HAP-1 (cell line): ENCODE data around the gene SCNN1G.
"Not testable (repeated sequence)": the region's sequence is repeated elsewhere in the genome, so short reads cannot be mapped to it uniquely, and the experiment has no call there.

Experiments used
- DNase-seq, 2 experiments: peaks; one replicate each; pipeline ENCODE4 v3.0.0-alpha.2; 2016 to 2020; ENCODE audit warnings: low spot score in 2 of 2
- H3K27me3 ChIP-seq: fragments of 250-450 bp; sonication (Bioruptor Pico); 2 replicates; pipeline ENCODE4 v1.5.1; 2020; ENCODE audit warnings: low read depth, mild to moderate bottlenecking, moderate library complexity
- H3K36me3 ChIP-seq: fragments of 250-450 bp; sonication (Bioruptor Pico); replicated peaks from 2 replicates; pipeline ENCODE4 v1.5.1; 2020; ENCODE audit warnings: mild to moderate bottlenecking
- H3K4me1 ChIP-seq: fragments of 250-450 bp; sonication (Bioruptor Pico); 2 replicates; pipeline ENCODE4 v1.5.1; 2020; ENCODE audit warnings: mild to moderate bottlenecking
- H3K4me3 ChIP-seq: fragments of 250-450 bp; sonication (Bioruptor Pico); 2 replicates; pipeline ENCODE4 v1.5.1; 2020; ENCODE audit warnings: mild to moderate bottlenecking, moderate library complexity
- H3K9me3 ChIP-seq: fragments of 250-450 bp; sonication (Bioruptor Pico); 2 replicates; pipeline ENCODE4 v1.5.1; 2020; ENCODE audit warnings: mild to moderate bottlenecking, moderate library complexity
- in situ Hi-C: fragments of 300-500 bp; cut with MboI; formaldehyde crosslinking; loops from 3 replicates; pipeline ENCODE4 v1.14.3; 2020; ENCODE audit warnings: low sequenced_read_pairs, inconsistent platforms, mixed read lengths

The SCNN1G gene

DNA sequence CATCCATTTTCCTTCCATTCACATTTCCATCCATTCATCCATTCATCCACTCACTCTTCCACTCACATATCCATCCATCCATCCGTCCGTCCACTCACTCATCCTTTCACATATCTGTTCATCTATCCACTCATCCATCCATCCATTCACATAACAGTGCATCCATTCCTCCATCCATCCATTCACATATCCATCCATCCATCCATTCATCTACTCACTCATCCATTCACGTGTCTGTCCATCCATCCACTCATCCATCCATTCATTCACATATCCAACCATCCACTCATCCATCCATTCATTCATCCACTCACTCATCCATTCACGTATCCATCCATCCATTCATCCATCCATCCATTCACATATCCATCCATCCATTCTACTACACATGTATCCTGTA is 42.6 kb downstream of the SCNN1G start:
- Histone ChIP-seq H3K9me3 (no peaks in the 10 kb centered on the region), H3K4me3 (no peak overlapping the region), H3K36me3 (no peaks in the 10 kb centered on the region), H3K27me3 (no peaks in the 10 kb centered on the region), H3K4me1 (no peaks in the 10 kb centered on the region)
- in situ Hi-C loops = no loop called here
- no peak for DNase-seq

GRCh38 chr16:23225634-23226033 is 43.1 kb downstream of the SCNN1G start:
- no peaks in the 10 kb centered on the region for H3K9me3 ChIP-seq
- H3K27me3 ChIP-seq = 0 out of 2 replicates have a peak, but pooled peaks cover 1% of the 10 kb centered on the region
- no peak for DNase-seq
- in situ Hi-C loops = no loop called here
- no peaks in the 10 kb centered on the region for H3K4me1 ChIP-seq
- no peak overlapping the region for H3K4me3 ChIP-seq
- no peaks in the 10 kb centered on the region for H3K36me3 ChIP-seq

- in situ Hi-C loops = no loop called here
- H3K4me3 ChIP-seq = no peak overlapping the region
- 0 out of 2 replicates have a peak, but pooled peaks cover 4% of the 10 kb centered on the region for H3K27me3 ChIP-seq
- no peaks in the 10 kb centered on the region for H3K4me1 ChIP-seq
- no peak for DNase-seq
- H3K9me3 ChIP-seq = no peaks in the 10 kb centered on the region
- H3K36me3 ChIP-seq = no peaks in the 10 kb centered on the region
These were observed 45.0 kb downstream of the SCNN1G start for GRCh38 chr16:23227529-23227928.

DNA sequence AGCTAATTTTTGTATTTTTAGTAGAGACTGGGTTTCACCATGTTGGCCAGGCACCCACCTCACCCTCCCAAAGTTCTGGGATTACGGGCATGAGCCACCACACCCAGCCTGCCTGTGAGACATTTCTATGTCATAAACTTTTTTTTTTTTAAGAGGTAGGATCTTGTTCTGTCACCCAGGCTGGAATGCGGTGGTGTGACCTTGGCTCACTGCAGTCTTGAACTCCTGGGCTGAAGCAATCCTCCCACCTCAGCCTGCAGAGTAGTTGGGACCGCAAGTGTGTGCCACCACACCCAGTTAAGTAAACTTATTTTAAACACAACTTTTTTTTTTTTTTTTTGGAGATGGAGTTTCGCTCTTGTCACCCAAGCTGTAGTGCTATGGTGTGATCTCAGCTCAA is 47.2 kb downstream of the SCNN1G start:
- no peak for DNase-seq
- H3K4me3 ChIP-seq = no peak overlapping the region
- H3K27me3 ChIP-seq = 0 out of 2 replicates have a peak, but pooled peaks cover 4% of the 10 kb centered on the region
- H3K9me3 ChIP-seq = no peaks in the 10 kb centered on the region
- H3K36me3 ChIP-seq = no peaks in the 10 kb centered on the region
- no peaks in the 10 kb centered on the region for H3K4me1 ChIP-seq
- in situ Hi-C loops = no loop called here

- Histone ChIP-seq H3K36me3 (no peaks in the 10 kb centered on the region), H3K4me3 (no peak overlapping the region), H3K4me1 (no peaks in the 10 kb centered on the region), H3K27me3 (0 out of 2 replicates have a peak, but pooled peaks cover 4% of the 10 kb centered on the region), H3K9me3 (no peaks in the 10 kb centered on the region)
- peak in 1 of 2 experiments; percentile 10 for DNase-seq
- in situ Hi-C loops = no loop called here
These were observed 50.3 kb downstream of the SCNN1G start for GRCh38 chr16:23232806-23233205.

DNA sequence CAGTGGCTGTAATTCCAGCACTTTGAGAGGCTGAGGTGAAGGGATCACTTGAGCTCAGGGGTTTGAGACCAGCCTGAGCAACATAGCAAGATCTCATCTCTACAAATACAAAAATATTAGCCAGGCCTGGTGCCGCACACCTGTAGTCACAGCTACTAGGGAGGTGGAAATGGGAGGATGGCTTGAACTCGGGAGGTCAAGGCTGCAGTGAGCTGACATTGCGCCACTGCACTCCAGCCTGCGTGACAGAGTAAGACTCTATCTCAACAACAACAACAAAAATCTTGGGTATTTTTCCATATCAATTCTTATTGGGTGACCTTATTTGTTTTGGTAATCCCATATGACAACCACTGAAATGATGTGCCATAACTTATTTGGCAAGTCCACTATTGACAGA is 52.6 kb downstream of the SCNN1G start:
- Histone ChIP-seq H3K9me3 (no peaks in the 10 kb centered on the region), H3K4me1 (no peaks in the 10 kb centered on the region), H3K4me3 (no peak overlapping the region), H3K36me3 (no peaks in the 10 kb centered on the region), H3K27me3 (0 out of 2 replicates have a peak, but pooled peaks cover 4% of the 10 kb centered on the region)
- DNase-seq = no peak
- in situ Hi-C loops = no loop called here

GRCh38 chr16:23236983-23237382 is 54.4 kb downstream of the SCNN1G start:
- no peaks in the 10 kb centered on the region for H3K27me3 ChIP-seq
- H3K4me1 ChIP-seq = no peaks in the 10 kb centered on the region
- no peak overlapping the region for H3K4me3 ChIP-seq
- no peaks in the 10 kb centered on the region for H3K9me3 ChIP-seq
- no peaks in the 10 kb centered on the region for H3K36me3 ChIP-seq
- in situ Hi-C loops = no loop called here
- DNase-seq = no peak

DNA sequence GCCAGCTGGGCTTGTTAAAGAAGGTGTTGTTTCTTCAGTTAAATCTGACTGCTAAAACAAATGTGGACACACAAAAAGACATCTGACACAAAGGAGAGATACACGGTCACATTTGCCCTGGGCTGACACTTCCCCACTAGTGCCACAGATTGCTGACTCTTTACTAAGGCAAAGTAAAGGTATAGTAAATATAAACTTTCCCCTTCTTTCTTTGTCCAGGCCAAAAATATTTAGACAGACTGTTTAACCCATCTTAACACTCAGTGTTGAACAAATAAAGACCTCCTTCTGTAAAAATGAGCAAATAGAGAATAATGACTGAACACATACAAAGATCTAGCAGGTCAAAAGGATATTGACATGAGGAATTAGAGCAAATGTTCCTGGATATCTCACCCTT is 58.4 kb downstream of the SCNN1G start:
- DNase-seq = no peak
- in situ Hi-C loops = no loop called here
- no peak overlapping the region for H3K4me3 ChIP-seq
- no peaks in the 10 kb centered on the region for H3K4me1 ChIP-seq
- H3K36me3 ChIP-seq = no peaks in the 10 kb centered on the region
- no peaks in the 10 kb centered on the region for H3K9me3 ChIP-seq
- H3K27me3 ChIP-seq = no peaks in the 10 kb centered on the region

DNA sequence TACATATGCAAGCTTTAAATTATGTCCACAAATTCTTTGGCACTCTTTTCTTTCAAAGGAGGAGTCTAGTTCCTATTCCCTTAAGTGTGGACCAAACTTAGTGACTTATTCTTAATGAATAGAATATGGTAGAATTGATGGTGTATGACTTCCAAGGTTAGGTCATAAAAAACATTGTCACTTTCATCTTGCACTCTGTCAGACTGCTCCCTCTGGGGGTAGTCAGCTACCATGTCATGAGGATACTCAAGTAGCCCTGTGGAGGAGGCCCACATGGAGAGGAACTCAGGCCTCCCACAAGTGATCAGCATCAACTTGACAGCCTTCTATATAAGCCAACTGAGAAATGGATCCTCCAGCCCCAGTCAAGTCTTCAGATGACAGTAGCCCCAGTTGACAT is 61.6 kb downstream of the SCNN1G start:
- Histone ChIP-seq H3K4me1 (no peaks in the 10 kb centered on the region), H3K27me3 (no peaks in the 10 kb centered on the region), H3K9me3 (no peaks in the 10 kb centered on the region), H3K36me3 (no peaks in the 10 kb centered on the region), H3K4me3 (no peak overlapping the region)
- in situ Hi-C loops = no loop called here
- DNase-seq = no peak

DNA sequence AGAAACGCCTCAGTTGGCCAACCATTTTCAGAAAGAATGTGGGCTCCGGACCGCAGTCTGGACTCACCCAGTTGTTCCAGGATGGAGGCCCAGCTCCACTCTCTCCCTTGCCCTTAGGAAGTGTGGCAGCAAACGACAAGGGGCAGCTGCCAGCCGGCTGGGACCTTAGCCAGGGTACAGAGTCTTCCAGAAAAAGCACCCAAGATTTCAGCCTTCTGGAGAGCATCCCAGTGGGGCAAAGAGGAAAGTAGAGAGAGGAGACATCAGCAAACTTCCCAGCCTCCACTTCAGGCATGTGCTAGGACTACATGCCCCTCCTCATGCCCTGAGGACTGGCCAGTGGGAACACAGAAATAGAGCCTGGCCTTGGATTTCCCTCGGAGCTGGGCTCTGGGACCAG is 62.7 kb downstream of the SCNN1G start:
- no peaks in the 10 kb centered on the region for H3K4me1 ChIP-seq
- no peak overlapping the region for H3K4me3 ChIP-seq
- no peaks in the 10 kb centered on the region for H3K9me3 ChIP-seq
- DNase-seq = no peak
- in situ Hi-C loops = no loop called here
- no peaks in the 10 kb centered on the region for H3K36me3 ChIP-seq
- H3K27me3 ChIP-seq = no peaks in the 10 kb centered on the region

DNA sequence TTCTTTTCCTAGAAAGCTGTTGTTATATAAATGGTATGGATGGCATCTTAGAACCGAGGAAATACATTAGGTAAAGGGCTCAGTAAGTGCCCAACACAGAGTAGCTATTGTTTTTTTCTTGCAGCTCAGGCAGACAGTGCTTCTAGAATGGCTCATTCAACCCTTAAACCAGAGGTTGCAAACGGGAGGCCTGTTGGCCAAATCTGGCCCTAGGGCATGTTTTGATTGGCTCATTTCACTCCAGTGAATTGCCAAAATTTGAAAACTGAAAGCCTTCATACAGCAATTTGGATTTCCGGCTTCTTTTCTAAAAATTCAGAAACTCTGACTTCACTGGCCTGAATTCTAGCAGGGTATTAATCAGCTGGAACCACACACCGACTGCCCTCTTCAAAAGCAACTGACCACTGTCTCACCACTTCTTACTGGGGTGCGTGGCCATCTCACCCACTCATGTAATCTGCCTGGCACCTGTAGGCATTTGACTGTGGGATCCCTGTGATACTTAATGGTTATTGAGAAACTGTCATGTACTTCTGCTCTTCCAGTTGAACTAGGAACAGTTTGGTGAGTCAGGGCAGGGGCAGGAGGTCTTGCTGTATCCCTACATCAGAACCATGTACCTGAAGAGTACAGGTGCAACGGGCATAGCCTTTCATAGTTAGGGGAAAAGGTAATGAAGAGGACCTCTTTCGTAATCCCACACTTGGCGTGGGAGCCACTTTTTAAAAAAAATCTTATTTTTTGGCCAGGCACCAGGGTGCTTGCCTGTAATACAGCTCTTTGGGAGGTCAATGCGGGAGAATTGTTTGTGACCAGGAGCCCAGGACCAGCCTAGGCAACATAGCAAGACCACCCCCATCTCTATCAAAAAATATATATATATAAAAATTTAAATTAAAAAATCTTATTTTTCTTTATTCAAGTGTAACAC is 66.0 kb downstream of the SCNN1G start:
- Histone ChIP-seq H3K9me3 (no peaks in the 10 kb centered on the region), H3K36me3 (no peaks in the 10 kb centered on the region), H3K4me1 (no peaks in the 10 kb centered on the region), H3K27me3 (no peaks in the 10 kb centered on the region), H3K4me3 (no peak overlapping the region)
- DNase-seq = no peak
- in situ Hi-C loops = no loop called here

DNA sequence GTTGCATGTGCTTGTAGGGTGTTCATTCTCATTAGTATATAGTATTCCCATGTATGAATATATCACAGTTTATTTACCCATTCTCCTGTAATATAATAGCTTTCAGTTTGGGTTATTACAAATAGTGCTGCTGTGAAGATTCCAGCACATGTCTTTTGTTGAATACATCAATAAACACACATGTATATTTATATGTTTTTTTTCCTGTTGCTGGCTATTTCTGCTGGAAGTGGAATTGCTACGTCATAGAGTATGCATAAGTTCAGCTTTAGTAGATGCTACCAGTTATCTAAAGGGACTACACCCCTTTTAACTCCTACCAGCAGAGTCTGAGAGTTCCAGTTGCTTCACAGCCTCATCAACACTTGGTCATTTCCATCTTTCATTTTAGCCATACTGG is 67.3 kb downstream of the SCNN1G start:
- in situ Hi-C loops = no loop called here
- Histone ChIP-seq H3K4me1 (no peaks in the 10 kb centered on the region), H3K27me3 (no peaks in the 10 kb centered on the region), H3K36me3 (no peaks in the 10 kb centered on the region), H3K9me3 (no peaks in the 10 kb centered on the region), H3K4me3 (no peak overlapping the region)
- no peak for DNase-seq

- in situ Hi-C loops = no loop called here
- no peaks in the 10 kb centered on the region for H3K9me3 ChIP-seq
- no peak for DNase-seq
- no peaks in the 10 kb centered on the region for H3K4me1 ChIP-seq
- H3K36me3 ChIP-seq = no peaks in the 10 kb centered on the region
- H3K4me3 ChIP-seq = no peak overlapping the region
- H3K27me3 ChIP-seq = no peaks in the 10 kb centered on the region
These were observed 69.8 kb downstream of the SCNN1G start for GRCh38 chr16:23252310-23252709.

GRCh38 chr16:23253650-23254049 is 71.1 kb downstream of the SCNN1G start:
- H3K27me3 ChIP-seq, H3K4me3 ChIP-seq, H3K36me3 ChIP-seq, in situ Hi-C loops, DNase-seq, H3K9me3 ChIP-seq, H3K4me1 ChIP-seq: not testable (repeated sequence)
